ENCODE results near the gene PIAS1. TPM values are rescaled to one million over a fixed set of nuclear protein-coding genes. Genes with fewer than 3 reads are reported as not detected.
A peak's percentile ranks its signal among the peaks of the same experiment; 100 is the strongest.

PIAS1 gene
- total and polyA plus RNA-seq, 2 donors from 2014 or later, result 10.6 to 44.3 TPM

- no peaks in the 10 kb centered on the region for H3K27me3 ChIP-seq (ENCODE audit: control insufficient read depth, insufficient read depth, low read length)
- no peak for TF ChIP-seq CTCF (IDR thresholded peaks at IDR 0.05; ENCODE audit: borderline replicate concordance, extremely low read depth, insufficient read depth)
- peaks cover 0 to 17% (median 15%) of the 10 kb centered on the region in 3 donors for H3K4me1 ChIP-seq (ENCODE audit: control insufficient read depth in 2 of 3, insufficient read depth in 2 of 3, low read depth in 1 of 3, low read length in 3 of 3)
- DNase-seq (peak in 2 of 5 donors; percentile 42 to 54), FAIRE-seq (no peak)
- intact Hi-C loops (cut with DNase I), result no loop called here
- peak overlapping the region in 2 of 3 donors; percentile 43 to 56 for H3K9ac ChIP-seq (ENCODE audit: low read length in 3 of 3)
- peak overlapping the region; percentile 54 to 82 (median 63) for H3K4me3 ChIP-seq (ENCODE audit: low read length in 3 of 3)
- H3K27ac ChIP-seq (ENCODE audit: low read depth in 2 of 2, low read length in 2 of 2), result peak overlapping the region; percentile 78 to 87
- no peaks in the 10 kb centered on the region for H3K9me3 ChIP-seq (ENCODE audit: control insufficient read depth in 2 of 3, insufficient read depth in 1 of 3, low read length in 3 of 3)
- H3K36me3 ChIP-seq (ENCODE audit: control insufficient read depth in 2 of 3, insufficient read depth in 3 of 3, low read length in 3 of 3), result no peaks in the 10 kb centered on the region
Measured at GRCh38 chr15:68230157-68231100, 176.3 kb downstream of the PIAS1 start.

GRCh38 chr15:68231102-68231818 lies 177.1 kb downstream of the PIAS1 start:
- H3K9ac ChIP-seq (ENCODE audit: low read length in 3 of 3), result no peak overlapping the region
- no peaks in the 10 kb centered on the region for H3K9me3 ChIP-seq (ENCODE audit: control insufficient read depth in 2 of 3, insufficient read depth in 1 of 3, low read length in 3 of 3)
- peaks cover 0 to 17% (median 15%) of the 10 kb centered on the region in 3 donors for H3K4me1 ChIP-seq (ENCODE audit: control insufficient read depth in 2 of 3, insufficient read depth in 2 of 3, low read depth in 1 of 3, low read length in 3 of 3)
- intact Hi-C loops (cut with DNase I), result no loop called here
- FAIRE-seq (no peak), DNase-seq (peak in 1 of 5 donors; percentile 34)
- H3K36me3 ChIP-seq (ENCODE audit: control insufficient read depth in 2 of 3, insufficient read depth in 3 of 3, low read length in 3 of 3), result no peaks in the 10 kb centered on the region
- no peak overlapping the region for H3K27ac ChIP-seq (ENCODE audit: low read depth in 2 of 2, low read length in 2 of 2)
- no peak for TF ChIP-seq CTCF (IDR thresholded peaks at IDR 0.05; ENCODE audit: borderline replicate concordance, extremely low read depth, insufficient read depth)
- no peak overlapping the region for H3K4me3 ChIP-seq (ENCODE audit: low read length in 3 of 3)
- H3K27me3 ChIP-seq (ENCODE audit: control insufficient read depth, insufficient read depth, low read length), result no peaks in the 10 kb centered on the region

DNA sequence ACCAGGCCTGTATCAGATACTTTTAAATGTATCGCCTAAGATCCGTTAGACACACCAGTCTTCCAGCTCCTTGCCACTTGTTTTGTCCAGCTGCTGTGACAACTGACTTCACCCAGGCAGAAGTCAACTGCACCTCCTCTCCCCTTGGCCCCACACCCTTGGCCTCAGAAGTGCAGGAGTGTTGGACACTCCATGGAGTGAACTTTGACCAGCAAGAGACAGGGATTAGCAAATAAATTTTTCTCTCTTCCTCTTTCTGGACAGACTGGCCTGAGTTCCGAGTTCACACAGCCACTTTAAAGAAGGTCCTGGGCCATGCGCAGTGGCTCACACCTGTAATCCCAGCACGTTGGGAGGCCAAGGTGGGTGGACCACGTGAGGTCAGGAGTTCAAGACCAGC lies 178.3 kb downstream of the PIAS1 start:
- H3K9me3 ChIP-seq (ENCODE audit: control insufficient read depth in 2 of 3, insufficient read depth in 1 of 3, low read length in 3 of 3), result no peaks in the 10 kb centered on the region
- H3K9ac ChIP-seq (ENCODE audit: low read length in 3 of 3), result no peak overlapping the region
- no peak for TF ChIP-seq CTCF (IDR thresholded peaks at IDR 0.05; ENCODE audit: borderline replicate concordance, extremely low read depth, insufficient read depth)
- FAIRE-seq (no peak), DNase-seq (no peak)
- H3K27ac ChIP-seq (ENCODE audit: low read depth in 2 of 2, low read length in 2 of 2), result no peak overlapping the region
- no peaks in the 10 kb centered on the region for H3K36me3 ChIP-seq (ENCODE audit: control insufficient read depth in 2 of 3, insufficient read depth in 3 of 3, low read length in 3 of 3)
- intact Hi-C loops (cut with DNase I), result no loop called here
- H3K27me3 ChIP-seq (ENCODE audit: control insufficient read depth, insufficient read depth, low read length), result no peaks in the 10 kb centered on the region
- no peak overlapping the region for H3K4me3 ChIP-seq (ENCODE audit: low read length in 3 of 3)
- H3K4me1 ChIP-seq (ENCODE audit: control insufficient read depth in 2 of 3, insufficient read depth in 2 of 3, low read depth in 1 of 3, low read length in 3 of 3), result peaks cover 0 to 17% (median 15%) of the 10 kb centered on the region in 3 donors
